Esophagus squamous epithelium (tissue), 5 donors: Measurements from ENCODE around the gene LBR. TPM values are rescaled to one million over a fixed set of nuclear protein-coding genes. Genes with fewer than 3 reads are reported as not detected.
A peak's percentile ranks its signal among the peaks of the same experiment; 100 is the strongest.

Experiments
- DNase-seq: peaks from one replicate; lab custom pipeline; 2025; lab: John Stamatoyannopoulos, UW
- H3K27ac ChIP-seq, 4 donors: fragments of 200-600 bp; sonication (generic); one replicate each; pipeline ENCODE4 v1.5.1; 2016 to 2019; ENCODE audit warnings: mild to moderate bottlenecking in 1 of 4
- H3K27me3 ChIP-seq, 4 donors: fragments of 200-600 bp; sonication (generic); 1 replicate in 3 of 4; 2 replicates in 1 of 4; pipeline versions ENCODE4 v1.5.1 to v1.6.0; 2017 to 2021; ENCODE audit warnings: antibody characterized with exemption in 1 of 4
- H3K36me3 ChIP-seq, 3 donors: fragments of 200-600 bp; sonication (generic); one replicate each; pipeline ENCODE4 v1.5.1; 2016 to 2019
- H3K4me1 ChIP-seq, 3 donors: fragments of 200-600 bp; sonication (generic); one replicate each; pipeline ENCODE4 v1.5.1; 2017 to 2019
- H3K4me3 ChIP-seq, 4 donors: fragments of 200-600 bp; sonication (generic); 1 replicate in 3 of 4; 2 replicates in 1 of 4; pipeline ENCODE4 v1.5.1; 2016 to 2019; ENCODE audit warnings: mild to moderate bottlenecking in 2 of 4, moderate library complexity in 1 of 4
- H3K9me3 ChIP-seq, 3 donors: fragments of 200-600 bp; sonication (generic); one replicate each; pipeline ENCODE4 v1.5.1; 2016 to 2019
- POLR2A ChIP-seq, 4 donors: fragments of 450-650 bp; IDR thresholded peaks; one replicate each; pipeline ENCODE4 v1.6.1; 2017; ENCODE audit warnings: antibody characterized with exemption in 4 of 4, mild to moderate bottlenecking in 4 of 4, moderate library complexity in 3 of 4
- WGBS, 2 donors: methylation state at CpG; one replicate each; pipeline ENCODE4 v1.1.5; 2018; 5-methylcytosine and 5-hydroxymethylcytosine counted together
- intact Hi-C: fragments of 100-400 bp; cut with DNase I; formaldehyde crosslinking; loops from one replicate; pipeline ENCODE4 v1.15.0; 2022
- total RNA-seq, 4 donors: library from RNA; depleted of rRNA; stranded (reverse); fragments of >200 nt; gene quantifications; one replicate each; pipeline ENCODE4 v1.1.0, GENCODE V29; 2016
- TF ChIP-seq, protein P1 (sequence below), 6 experiments: fragments of 450-650 bp in 4 of 6; fragments of 200-600 bp in 2 of 6; sonication (generic) in 2 of 6; IDR thresholded peaks; one replicate each; pipeline ENCODE4 v1.5.1; 2016 to 2019; ENCODE audit warnings: antibody characterized with exemption in 6 of 6, mild to moderate bottlenecking in 4 of 6, moderate library complexity in 4 of 6
- donor health status: DM: yes; HTN: yes; CAD: no.

Gene LBR
- total RNA-seq, 4 donors from 2014 or later = 39.8 to 50.0 (median 42.9) TPM

DNA sequence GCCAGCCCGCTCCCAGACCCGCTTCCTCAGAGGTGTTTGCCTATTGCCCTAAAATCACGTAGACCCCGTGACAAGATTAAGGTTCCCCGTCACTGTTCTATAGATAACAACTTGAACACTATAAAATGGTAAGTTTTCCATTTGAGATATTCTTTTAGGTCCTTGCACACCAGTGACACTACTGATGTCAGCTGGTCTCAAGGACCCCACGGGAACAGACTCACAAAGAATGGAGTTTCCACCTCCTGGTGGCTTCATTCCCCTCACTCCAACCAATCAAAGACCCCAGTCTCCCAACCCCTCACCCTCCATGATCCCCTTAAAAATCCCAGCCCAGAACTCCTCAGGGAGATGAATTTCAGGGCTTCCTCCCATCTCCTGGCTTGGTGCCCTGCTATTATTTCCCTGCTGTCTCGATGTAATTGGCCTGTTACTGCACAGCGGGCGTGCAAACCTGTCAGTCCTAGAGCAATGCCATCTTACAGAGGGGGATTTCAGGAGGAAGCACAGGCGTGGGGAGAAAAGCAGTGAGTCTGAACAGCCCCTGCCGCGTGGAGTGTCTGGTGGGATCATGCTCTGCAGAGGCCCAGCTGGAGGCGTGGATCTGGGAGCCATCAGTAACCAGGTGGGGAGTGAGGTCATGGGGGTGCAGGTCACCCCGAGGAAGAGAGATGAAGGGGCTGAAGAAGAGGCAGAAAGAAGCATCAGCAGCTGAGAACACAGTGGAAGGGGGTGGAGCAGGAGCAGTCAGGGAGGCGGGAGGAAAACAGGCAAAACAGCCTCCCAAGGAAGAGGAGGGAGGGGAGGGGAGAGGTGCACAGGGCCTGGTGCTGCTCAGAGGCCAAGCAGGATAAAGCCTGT, 35.1 kb upstream of the LBR start:
- Histone ChIP-seq H3K4me3 (no peak overlapping the region), H3K27ac (peak overlapping the region; percentile 59 to 90 (median 78)), H3K4me1 (peaks cover 50 to 95% (median 58%) of the 10 kb centered on the region in 3 donors), H3K27me3 (no peaks in the 10 kb centered on the region), H3K9me3 (no peaks in the 10 kb centered on the region), H3K36me3 (no peaks in the 10 kb centered on the region)
- TF ChIP-seq POLR2A (IDR thresholded peaks at IDR 0.05) = no peak
- TF ChIP-seq, protein P1, sequence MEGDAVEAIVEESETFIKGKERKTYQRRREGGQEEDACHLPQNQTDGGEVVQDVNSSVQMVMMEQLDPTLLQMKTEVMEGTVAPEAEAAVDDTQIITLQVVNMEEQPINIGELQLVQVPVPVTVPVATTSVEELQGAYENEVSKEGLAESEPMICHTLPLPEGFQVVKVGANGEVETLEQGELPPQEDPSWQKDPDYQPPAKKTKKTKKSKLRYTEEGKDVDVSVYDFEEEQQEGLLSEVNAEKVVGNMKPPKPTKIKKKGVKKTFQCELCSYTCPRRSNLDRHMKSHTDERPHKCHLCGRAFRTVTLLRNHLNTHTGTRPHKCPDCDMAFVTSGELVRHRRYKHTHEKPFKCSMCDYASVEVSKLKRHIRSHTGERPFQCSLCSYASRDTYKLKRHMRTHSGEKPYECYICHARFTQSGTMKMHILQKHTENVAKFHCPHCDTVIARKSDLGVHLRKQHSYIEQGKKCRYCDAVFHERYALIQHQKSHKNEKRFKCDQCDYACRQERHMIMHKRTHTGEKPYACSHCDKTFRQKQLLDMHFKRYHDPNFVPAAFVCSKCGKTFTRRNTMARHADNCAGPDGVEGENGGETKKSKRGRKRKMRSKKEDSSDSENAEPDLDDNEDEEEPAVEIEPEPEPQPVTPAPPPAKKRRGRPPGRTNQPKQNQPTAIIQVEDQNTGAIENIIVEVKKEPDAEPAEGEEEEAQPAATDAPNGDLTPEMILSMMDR (IDR thresholded peaks at IDR 0.05) = no peak
- intact Hi-C loops = no loop called here
- WGBS, 2 donors = 45 to 58% methylated on average over 8 to 11 of the region's 15 CpGs
- DNase-seq = no peak

DNA sequence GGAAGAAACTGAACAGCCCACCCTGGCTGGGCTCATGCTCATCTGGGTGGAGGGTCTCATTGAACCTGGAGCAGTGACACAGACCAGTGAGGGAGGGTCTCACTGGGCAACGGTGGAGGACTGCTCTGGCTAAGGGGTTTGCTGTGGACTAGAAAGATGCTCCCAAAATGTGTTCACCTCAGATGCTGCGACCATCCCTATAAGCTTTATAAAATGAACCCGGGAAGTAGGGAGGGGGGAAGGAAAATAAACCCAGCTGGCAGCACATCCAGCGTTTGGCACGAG, 34.5 kb upstream of the LBR start:
- intact Hi-C loops = no loop called here
- Histone ChIP-seq H3K4me3 (no peak overlapping the region), H3K36me3 (no peaks in the 10 kb centered on the region), H3K27ac (peak overlapping the region; percentile 79 to 90 (median 85)), H3K4me1 (peaks cover 50 to 93% (median 58%) of the 10 kb centered on the region in 3 donors), H3K9me3 (no peaks in the 10 kb centered on the region), H3K27me3 (no peaks in the 10 kb centered on the region)
- DNase-seq = no peak
- no peak for TF ChIP-seq POLR2A (IDR thresholded peaks at IDR 0.05)
- TF ChIP-seq, protein P1 (IDR thresholded peaks at IDR 0.05) = no peak
- 29 to 41% methylated on average over 4 to 5 of the region's 5 CpGs for WGBS, 2 donors

DNA sequence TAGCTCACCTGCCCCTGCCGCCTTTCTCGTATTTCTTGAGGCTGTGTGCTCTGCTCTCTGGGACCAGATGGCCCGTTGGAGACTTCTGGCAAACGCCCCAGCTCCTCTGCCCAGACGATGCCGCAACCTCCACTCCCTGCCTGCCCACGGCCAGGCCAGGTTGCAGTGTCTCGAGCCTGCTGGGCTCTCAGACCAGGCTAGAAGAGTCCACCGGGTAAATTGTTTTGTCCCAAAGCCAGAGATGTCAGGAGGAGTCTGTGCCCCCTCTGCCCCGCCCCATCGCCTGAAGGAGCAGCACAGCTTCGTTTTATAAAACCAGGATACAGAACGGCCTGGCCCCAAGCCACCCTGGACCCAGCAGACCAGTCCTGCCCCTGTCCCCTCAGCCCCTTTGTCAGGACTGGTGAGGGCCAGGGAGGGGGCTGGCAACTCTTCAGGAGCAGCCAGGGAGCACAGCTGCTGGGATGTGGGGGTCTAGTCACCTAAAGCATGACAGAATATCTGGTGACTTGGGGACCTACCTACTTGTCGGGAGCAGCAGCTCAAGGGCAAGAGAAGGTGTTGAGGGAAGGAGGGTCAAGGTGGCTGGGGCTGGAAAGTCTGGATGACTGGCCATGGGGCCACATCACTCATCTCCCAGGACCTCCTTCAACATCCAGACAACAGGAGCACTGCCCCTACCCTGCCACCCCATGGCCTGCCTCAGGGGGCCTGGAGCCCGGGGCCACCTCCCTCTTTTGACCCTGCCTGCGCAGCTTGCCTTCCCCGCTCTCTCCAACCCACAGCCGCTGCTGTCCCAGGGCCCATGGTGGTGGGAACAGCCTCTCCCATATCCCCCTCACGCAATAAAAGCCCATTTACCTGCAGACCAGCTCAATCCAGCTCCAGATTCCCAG, 33.9 kb upstream of the LBR start:
- Histone ChIP-seq H3K27me3 (no peaks in the 10 kb centered on the region), H3K36me3 (no peaks in the 10 kb centered on the region), H3K4me1 (peaks cover 50 to 87% (median 58%) of the 10 kb centered on the region in 3 donors), H3K9me3 (no peaks in the 10 kb centered on the region), H3K27ac (peak overlapping the region; percentile 79 to 90 (median 85)), H3K4me3 (no peak overlapping the region)
- no peak for DNase-seq
- TF ChIP-seq POLR2A (IDR thresholded peaks at IDR 0.05) = no peak
- TF ChIP-seq, protein P1 (IDR thresholded peaks at IDR 0.05) = no peak
- intact Hi-C loops = no loop called here
- 87 to 88% methylated on average over 6 to 8 of the region's 19 CpGs for WGBS, 2 donors

DNA sequence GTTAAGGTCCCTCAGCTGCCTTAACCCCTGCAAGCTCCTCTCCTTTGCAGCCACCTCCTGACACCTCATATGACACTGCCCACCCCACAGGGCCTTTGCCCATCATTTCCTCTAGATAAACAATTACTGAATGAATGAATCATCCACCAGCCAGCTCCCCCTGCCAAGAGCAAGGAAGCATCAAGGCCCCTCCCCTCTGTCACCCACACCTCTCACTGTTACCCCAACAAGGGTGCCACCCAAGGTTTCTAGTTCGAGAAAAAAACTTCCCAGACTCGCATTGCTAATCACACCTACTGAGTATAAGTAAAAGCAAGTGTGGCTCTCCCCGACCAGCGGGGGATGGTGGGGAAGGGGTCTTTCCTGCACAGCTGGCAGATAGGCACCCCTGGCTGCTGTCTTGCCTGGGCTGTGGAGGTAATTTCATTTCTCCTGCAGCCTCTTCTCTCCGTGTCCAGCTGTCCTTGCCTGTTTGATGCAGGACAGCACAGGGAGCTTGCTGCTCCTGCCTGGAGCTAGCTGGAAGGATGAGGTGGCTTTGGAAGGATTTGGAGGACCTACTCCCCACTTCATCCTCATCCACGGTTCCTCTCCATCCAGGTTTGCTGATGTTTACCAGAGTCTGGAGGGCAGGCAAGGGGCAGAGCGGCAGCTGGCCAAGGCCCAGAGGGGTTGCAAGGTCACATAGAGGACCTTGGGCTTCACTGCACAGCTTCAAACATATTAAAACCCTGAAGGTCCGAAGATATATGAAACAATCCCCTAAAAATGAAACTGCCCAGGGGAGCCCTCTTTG, 33.1 kb upstream of the LBR start:
- Histone ChIP-seq H3K9me3 (no peaks in the 10 kb centered on the region), H3K27me3 (no peaks in the 10 kb centered on the region), H3K36me3 (no peaks in the 10 kb centered on the region), H3K4me3 (no peak overlapping the region), H3K4me1 (peaks cover 50 to 84% (median 58%) of the 10 kb centered on the region in 3 donors), H3K27ac (peak overlapping the region; percentile 79 to 90 (median 85))
- no peak for TF ChIP-seq POLR2A (IDR thresholded peaks at IDR 0.05)
- TF ChIP-seq, protein P1 (IDR thresholded peaks at IDR 0.05) = no peak
- intact Hi-C loops = no loop called here
- WGBS, 2 donors = 30 to 60% methylated on average over 8 of the region's 8 CpGs
- DNase-seq = no peak
